Trophoblast cell (in vitro differentiated cells and primary cell): ENCODE measurements around the gene PFN1.
"Not testable (repeated sequence)": the region's sequence is repeated elsewhere in the genome, so short reads cannot be mapped to it uniquely, and the experiment has no call there.

Source experiments
- DNase-seq, 2 donors: peaks; one replicate each; pipeline ENCODE4 v3.0.0-alpha.2; 2016
- H2AFZ ChIP-seq: 2 replicates; pipeline ENCODE4 v1.6.1; 2013; ENCODE audit warnings: low read length, moderate library complexity, mild to moderate bottlenecking; ENCODE audit not compliant: insufficient read depth, poor library complexity
- H2AK5ac ChIP-seq: 2 replicates; pipeline ENCODE4 v1.6.1; 2013; ENCODE audit warnings: mild to moderate bottlenecking, low read length
- H2BK120ac ChIP-seq: 2 replicates; pipeline ENCODE4 v1.6.1; 2013; ENCODE audit warnings: low read length, mild to moderate bottlenecking, moderate library complexity; ENCODE audit not compliant: insufficient read depth, poor library complexity
- H2BK12ac ChIP-seq: 2 replicates; pipeline ENCODE4 v1.6.1; 2013; ENCODE audit warnings: mild to moderate bottlenecking, low read length, moderate library complexity
- H2BK5ac ChIP-seq: 2 replicates; pipeline ENCODE4 v1.6.1; 2013; ENCODE audit warnings: low read length, low read depth, moderate library complexity, mild to moderate bottlenecking; ENCODE audit not compliant: poor library complexity
- H3K14ac ChIP-seq: 2 replicates; pipeline ENCODE4 v1.6.1; 2013; ENCODE audit warnings: mild to moderate bottlenecking, low read length
- H3K18ac ChIP-seq: 2 replicates; pipeline ENCODE4 v1.6.1; 2013; ENCODE audit warnings: mild to moderate bottlenecking, low read length
- H3K23ac ChIP-seq: 2 replicates; pipeline ENCODE4 v1.6.1; 2013; ENCODE audit warnings: low read length
- H3K27ac ChIP-seq: 2 replicates; pipeline ENCODE4 v1.5.1; 2013; ENCODE audit warnings: low read depth, mild to moderate bottlenecking, inconsistent platforms, low read length, moderate library complexity
- H3K27me3 ChIP-seq: 2 replicates; pipeline ENCODE4 v1.6.1; 2013; ENCODE audit warnings: inconsistent platforms, mild to moderate bottlenecking, low read length, moderate library complexity; ENCODE audit not compliant: insufficient read depth
- H3K36me3 ChIP-seq, 2 experiments: 1 replicate in 1 of 2; 2 replicates in 1 of 2; pipeline ENCODE4 v1.6.1; 2013; ENCODE audit warnings: low read length in 2 of 2, mild to moderate bottlenecking in 2 of 2, moderate library complexity in 1 of 2; ENCODE audit not compliant: insufficient read depth in 2 of 2, control insufficient read depth in 1 of 2
- H3K4ac ChIP-seq: 2 replicates; pipeline ENCODE4 v1.6.1; 2013; ENCODE audit warnings: low read depth, mild to moderate bottlenecking, low read length, moderate library complexity
- H3K4me1 ChIP-seq, 2 experiments: 1 replicate in 1 of 2; 2 replicates in 1 of 2; pipeline ENCODE4 v1.6.1; 2013; ENCODE audit warnings: low read length in 2 of 2, mild to moderate bottlenecking in 2 of 2, moderate library complexity in 1 of 2; ENCODE audit not compliant: insufficient read depth in 2 of 2, control insufficient read depth in 1 of 2
- H3K4me2 ChIP-seq: 2 replicates; pipeline ENCODE4 v1.6.1; 2013; ENCODE audit warnings: inconsistent platforms, mild to moderate bottlenecking, low read length, moderate library complexity
- H3K4me3 ChIP-seq: 2 replicates; pipeline ENCODE4 v1.5.1; 2013; ENCODE audit warnings: mild to moderate bottlenecking, low read depth, low read length, inconsistent platforms
- H3K79me1 ChIP-seq: one replicate; pipeline ENCODE4 v1.6.1; 2013; ENCODE audit warnings: low read length
- H3K79me2 ChIP-seq: 2 replicates; pipeline ENCODE4 v1.6.1; 2013; ENCODE audit warnings: low read length, mild to moderate bottlenecking; ENCODE audit not compliant: control insufficient read depth, insufficient read depth, poor library complexity
- H3K9ac ChIP-seq: 2 replicates; pipeline ENCODE4 v1.6.1; 2013; ENCODE audit warnings: mild to moderate bottlenecking, low read length
- H3K9me3 ChIP-seq: 2 replicates; pipeline ENCODE4 v1.6.1; 2013; ENCODE audit warnings: low read depth, mild to moderate bottlenecking, control low read depth, inconsistent platforms, low read length; ENCODE audit not compliant: insufficient read depth
- H4K12ac ChIP-seq: 2 replicates; pipeline ENCODE4 v1.6.1; 2013; ENCODE audit warnings: low read depth, mild to moderate bottlenecking, low read length, moderate library complexity
- H4K8ac ChIP-seq: 2 replicates; pipeline ENCODE4 v1.6.1; 2013; ENCODE audit warnings: low read depth, mild to moderate bottlenecking, low read length, moderate library complexity
- H4K91ac ChIP-seq: one replicate; pipeline ENCODE4 v1.6.1; 2013; ENCODE audit warnings: low read depth, mild to moderate bottlenecking, low read length, moderate library complexity
- WGBS: extraction: QIAGEN DNeasy Blood & Tissue Kit; methylation state at CpG from one replicate; pipeline ENCODE4 v1.1.7; 2013; ENCODE audit warnings: missing lambda C conversion rate; ENCODE audit not compliant: insufficient read length, insufficient coverage; ENCODE audit errors: extremely low coverage; 5-methylcytosine and 5-hydroxymethylcytosine counted together

PFN1 gene

DNA sequence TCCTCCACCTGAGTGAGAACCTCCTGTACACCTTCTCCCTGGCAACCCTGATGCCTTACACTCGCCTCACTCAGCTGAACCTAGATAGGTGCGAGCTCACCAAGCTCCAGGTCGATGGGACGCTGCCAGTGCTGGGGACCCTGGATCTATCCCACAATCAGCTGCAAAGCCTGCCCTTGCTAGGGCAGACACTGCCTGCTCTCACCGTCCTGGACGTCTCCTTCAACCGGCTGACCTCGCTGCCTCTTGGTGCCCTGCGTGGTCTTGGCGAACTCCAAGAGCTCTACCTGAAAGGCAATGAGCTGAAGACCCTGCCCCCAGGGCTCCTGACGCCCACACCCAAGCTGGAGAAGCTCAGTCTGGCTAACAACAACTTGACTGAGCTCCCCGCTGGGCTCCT is 15.6 kb downstream of the PFN1 start:
- Histone ChIP-seq H4K12ac (no peak overlapping the region), H3K27me3 (no peaks in the 10 kb centered on the region), H2BK12ac (no peak overlapping the region), H3K4me1 (no peaks in the 10 kb centered on the region), H3K23ac (no peak overlapping the region), H3K18ac (no peak overlapping the region), H3K14ac (no peak overlapping the region), H2AK5ac (no peak overlapping the region), H2BK120ac (no peak overlapping the region), H3K9me3 (peaks cover 2% of the 10 kb centered on the region), H2BK5ac (no peak overlapping the region), H4K8ac (no peak overlapping the region), H3K79me2 (no peaks in the 10 kb centered on the region), H3K27ac (no peak overlapping the region), H3K4ac (no peak overlapping the region), H2AFZ (no peak overlapping the region), H3K4me3 (no peak overlapping the region), H3K9ac (no peak overlapping the region), H3K4me2 (no peak overlapping the region), H4K91ac (no peak overlapping the region), H3K79me1 (peaks cover 2% of the 10 kb centered on the region), H3K36me3 (peaks cover 15 to 18% of the 10 kb centered on the region in 2 experiments)
- WGBS = no CpG with 5 or more reads among the region's 12 CpGs
- no peak for DNase-seq

DNA sequence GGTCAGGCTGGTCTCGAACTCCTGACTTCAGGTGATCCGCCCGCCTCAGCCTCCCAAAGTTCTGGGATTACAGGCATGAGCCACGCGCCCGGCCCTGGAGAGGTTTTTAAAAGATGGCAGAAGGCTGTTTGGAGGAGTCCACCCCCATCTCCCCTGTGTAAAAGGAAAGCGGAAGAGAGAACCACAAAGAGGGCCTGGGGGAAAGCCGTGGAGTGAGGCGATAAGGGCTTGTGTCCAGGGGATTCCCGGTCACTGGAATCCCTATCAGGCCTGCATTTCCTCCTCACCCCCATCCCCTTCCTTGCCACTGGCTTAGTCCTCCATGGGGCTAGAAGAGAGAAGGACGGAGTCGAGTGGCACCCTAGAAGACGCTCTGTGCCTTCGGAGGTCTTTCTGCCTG is 16.4 kb downstream of the PFN1 start, which contains the start of gene GP1BA:
GP1BA (plus strand) TSS at position 315 of the 400 bp plus-strand sequence. CDS start 328 bp downstream, outside the sequence.
- no peaks in the 10 kb centered on the region for H3K27me3 ChIP-seq
- no peak within 1 kb of the TSS for H3K4ac ChIP-seq
- peaks cover 8 to 12% of the 10 kb centered on the region in 2 experiments for H3K36me3 ChIP-seq
- H2AFZ ChIP-seq = no peak within 1 kb of the TSS
- H3K27ac ChIP-seq = no peak within 1 kb of the TSS
- H3K9me3 ChIP-seq = peaks cover 2% of the 10 kb centered on the region
- no peak within 1 kb of the TSS for H4K91ac ChIP-seq
- no peak within 1 kb of the TSS for H2BK120ac ChIP-seq
- H3K18ac ChIP-seq = no peak within 1 kb of the TSS
- H4K8ac ChIP-seq = no peak within 1 kb of the TSS
- no peak within 1 kb of the TSS for H2AK5ac ChIP-seq
- DNase-seq = no peak
- no peak within 1 kb of the TSS for H3K14ac ChIP-seq
- H3K23ac ChIP-seq = no peak within 1 kb of the TSS
- H3K79me2 ChIP-seq = no peaks in the 10 kb centered on the region
- no peak within 1 kb of the TSS for H4K12ac ChIP-seq
- H2BK12ac ChIP-seq = no peak within 1 kb of the TSS
- H3K4me3 ChIP-seq = no peak within 1 kb of the TSS
- no peaks in the 10 kb centered on the region for H3K4me1 ChIP-seq
- H2BK5ac ChIP-seq = no peak within 1 kb of the TSS
- no CpG with 5 or more reads among the region's 14 CpGs for WGBS
- peaks cover 2% of the 10 kb centered on the region for H3K79me1 ChIP-seq
- no peak within 1 kb of the TSS for H3K4me2 ChIP-seq
- no peak within 1 kb of the TSS for H3K9ac ChIP-seq

GRCh38 chr17:4928881-4929280 is 19.4 kb downstream of the PFN1 start:
- Histone ChIP-seq H3K9me3 (peaks cover 2% of the 10 kb centered on the region), H3K4me1 (no peaks in the 10 kb centered on the region), H2AK5ac (no peak overlapping the region), H3K18ac (no peak overlapping the region), H3K79me1 (no peaks in the 10 kb centered on the region), H4K8ac (no peak overlapping the region), H3K4ac (no peak overlapping the region), H2BK5ac (no peak overlapping the region), H2AFZ (no peak overlapping the region), H3K14ac (no peak overlapping the region), H3K27ac (no peak overlapping the region), H4K12ac (no peak overlapping the region), H3K79me2 (no peaks in the 10 kb centered on the region), H3K4me2 (no peak overlapping the region), H2BK12ac (no peak overlapping the region), H3K9ac (no peak overlapping the region), H2BK120ac (no peak overlapping the region), H4K91ac (no peak overlapping the region), H3K27me3 (no peaks in the 10 kb centered on the region), H3K4me3 (no peak overlapping the region), H3K36me3 (peaks cover 4 to 5% of the 10 kb centered on the region in 2 experiments), H3K23ac (no peak overlapping the region)
- DNase-seq = no peak
- 100% methylated on average over 1 of the region's 18 CpGs for WGBS

DNA sequence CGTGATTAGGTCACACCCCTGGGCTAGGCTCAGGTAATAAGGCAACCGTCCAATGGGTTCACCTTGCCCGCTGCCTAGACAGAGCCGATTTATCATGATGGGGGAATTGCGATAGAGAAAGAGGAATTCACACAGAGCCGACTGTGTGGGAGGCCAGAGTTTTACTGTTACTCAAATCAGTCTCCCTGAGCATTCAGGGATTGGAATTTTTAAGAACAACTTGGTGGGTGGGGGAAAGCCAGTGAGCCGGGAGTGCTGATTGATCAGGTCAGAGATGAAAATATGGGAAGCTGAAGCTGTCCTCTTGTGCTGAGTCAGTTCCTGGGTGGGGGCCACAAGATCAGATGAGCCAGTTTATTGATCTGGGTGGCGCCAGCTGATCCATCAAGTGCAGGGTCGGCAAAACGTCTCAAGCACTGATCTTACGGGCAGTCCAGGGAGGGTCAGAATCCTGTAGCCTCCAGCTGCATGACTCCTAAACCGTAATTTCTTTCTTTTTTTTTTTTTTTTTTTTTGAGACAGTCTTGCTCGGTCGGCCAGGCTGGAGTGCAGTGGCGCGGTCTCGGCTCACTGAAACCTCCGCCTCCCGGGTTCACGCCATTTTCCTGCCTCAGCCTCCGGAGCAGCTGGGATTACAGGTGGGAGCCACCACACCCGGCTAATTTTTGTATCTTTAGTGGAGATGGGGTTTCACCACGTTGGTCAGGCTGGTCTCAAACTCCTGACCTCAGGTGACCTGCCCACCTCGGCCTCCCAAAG is 21.6 kb downstream of the PFN1 start:
- H3K27me3 ChIP-seq, H2AK5ac ChIP-seq, H2BK5ac ChIP-seq, H3K4me3 ChIP-seq, H4K8ac ChIP-seq, DNase-seq, H2AFZ ChIP-seq, H3K4ac ChIP-seq, H3K36me3 ChIP-seq, H2BK120ac ChIP-seq, H3K79me2 ChIP-seq, H3K27ac ChIP-seq, H3K79me1 ChIP-seq, H2BK12ac ChIP-seq, H3K14ac ChIP-seq, H3K23ac ChIP-seq, H3K18ac ChIP-seq, H3K9ac ChIP-seq, H4K12ac ChIP-seq, H3K9me3 ChIP-seq, H4K91ac ChIP-seq, H3K4me1 ChIP-seq, H3K4me2 ChIP-seq: not testable (repeated sequence)
- WGBS = no CpG with 5 or more reads among the region's 24 CpGs
